ENCODE data around the gene ZNF219.
"Not testable (repeated sequence)": the region's sequence is repeated elsewhere in the genome, so short reads cannot be mapped to it uniquely, and the experiment has no call there.

Gene ZNF219

GRCh38 chr14:21043974-21044618 is 54.4 kb downstream of the ZNF219 start:
- DNase-seq (ENCODE audit: low read depth in 2 of 2), result no peak

GRCh38 chr14:21043387-21043973 is 55.0 kb downstream of the ZNF219 start:
- DNase-seq (ENCODE audit: low read depth in 2 of 2), result no peak

- DNase-seq (ENCODE audit: low read depth in 2 of 2), result no peak
Measured at GRCh38 chr14:21042918-21043317, 55.5 kb downstream of the ZNF219 start.

GRCh38 chr14:21041676-21042433 is 56.6 kb downstream of the ZNF219 start, which contains the start of gene RNASE7:
Gene RNASE7, plus strand, starts transcription at chr14:21042362. Its CDS starts 631 bp downstream, at chr14:21042993.
- no peak for DNase-seq (ENCODE audit: low read depth in 2 of 2)

- DNase-seq (ENCODE audit: low read depth in 2 of 2), result not testable (repeated sequence)
Measured at GRCh38 chr14:21040941-21041340, 57.5 kb downstream of the ZNF219 start.

- no peak for DNase-seq (ENCODE audit: low read depth in 2 of 2)
Measured at GRCh38 chr14:21040370-21040925, 58.0 kb downstream of the ZNF219 start.

Data from stimulated activated CD8-positive, alpha-beta memory T cell treated with anti-CD3 and anti-CD28 coated beads, Interleukin-2, amount 100 ng/mL, for 48 hours (primary cell).